T-helper 2 cell treated with Interferon-gamma antibody and Interleukin-4, amounts not matched to agents 5 μg/mL and 100 μg/mL, for 36 hours (primary cell): ENCODE data around the gene IGDCC3.

Experiments
- DNase-seq: peaks from one replicate; pipeline ENCODE4 v3.0.0; 2021; ENCODE audit warnings: low spot score
- H3K27ac Mint-ChIP-seq: one replicate; pipeline ENCODE4 v1.8.0; 2021; ENCODE audit warnings: mild to moderate bottlenecking, mixed read lengths
- H3K27me3 Mint-ChIP-seq: one replicate; pipeline ENCODE4 v1.8.0; 2021; ENCODE audit warnings: low read depth, mixed read lengths
- H3K36me3 Mint-ChIP-seq: one replicate; pipeline ENCODE4 v1.8.0; 2021; ENCODE audit warnings: low read depth, mixed read lengths
- H3K4me1 Mint-ChIP-seq: one replicate; pipeline ENCODE4 v1.8.0; 2021; ENCODE audit warnings: low read depth, mixed read lengths
- H3K4me3 Mint-ChIP-seq: one replicate; pipeline ENCODE4 v1.8.0; 2022; ENCODE audit warnings: mild to moderate bottlenecking, moderate library complexity, mixed read lengths
- H3K9me3 Mint-ChIP-seq: one replicate; pipeline ENCODE4 v1.8.0; 2021; ENCODE audit warnings: mixed read lengths

IGDCC3 gene

GRCh38 chr15:65311760-65312159 is 66.0 kb downstream of the IGDCC3 start:
- Mint-ChIP-seq H3K27ac (no peak overlapping the region), H3K27me3 (peaks cover 4% of the 10 kb centered on the region), H3K9me3 (no peaks in the 10 kb centered on the region)

DNA sequence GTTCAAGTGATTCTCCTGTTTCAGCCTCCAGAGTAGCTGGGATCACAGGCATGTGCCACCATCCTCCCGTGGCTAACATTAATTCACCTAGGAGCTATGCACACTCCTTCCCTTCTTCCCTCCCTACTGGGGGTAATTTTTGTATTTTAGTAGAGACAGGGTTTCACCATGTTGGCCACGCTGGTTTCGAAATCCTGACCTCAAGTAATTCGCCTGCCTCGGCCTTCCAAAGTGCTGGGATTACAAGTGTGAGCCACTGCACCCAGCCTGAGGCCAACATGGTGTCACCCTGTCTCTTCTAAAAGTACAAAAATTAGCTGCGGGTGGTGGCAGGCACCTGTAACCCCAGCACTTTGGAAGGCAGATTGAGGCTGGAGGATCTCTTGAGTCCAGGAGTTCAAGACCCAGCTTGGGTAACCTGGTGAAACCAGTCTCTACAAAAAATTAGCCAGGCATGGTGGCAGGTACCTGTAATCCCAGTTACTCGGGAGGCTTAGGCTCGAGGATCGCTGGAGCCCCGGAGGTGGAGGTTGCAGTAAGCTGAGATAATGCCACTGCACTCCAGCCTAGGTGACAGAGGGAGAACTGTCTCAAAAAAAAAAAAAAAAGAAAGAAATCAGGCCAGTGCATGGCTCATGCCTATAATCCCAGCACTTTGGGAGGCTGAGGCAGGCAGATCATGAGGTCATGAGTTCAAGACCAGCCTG is 67.2 kb downstream of the IGDCC3 start:
- H3K27ac Mint-ChIP-seq, result no peak overlapping the region
- peaks cover 7% of the 10 kb centered on the region for H3K4me1 Mint-ChIP-seq
- H3K36me3 Mint-ChIP-seq, result no peaks in the 10 kb centered on the region
- no peaks in the 10 kb centered on the region for H3K9me3 Mint-ChIP-seq
- DNase-seq, result no peak
- H3K27me3 Mint-ChIP-seq, result peaks cover 8% of the 10 kb centered on the region
- no peak overlapping the region for H3K4me3 Mint-ChIP-seq

More at GRCh38 chr15:65311760-65312159, 66.0 kb downstream of the IGDCC3 start:
- Mint-ChIP-seq H3K4me3 (no peak overlapping the region), H3K4me1 (no peaks in the 10 kb centered on the region), H3K36me3 (no peaks in the 10 kb centered on the region)
- no peak for DNase-seq

DNA sequence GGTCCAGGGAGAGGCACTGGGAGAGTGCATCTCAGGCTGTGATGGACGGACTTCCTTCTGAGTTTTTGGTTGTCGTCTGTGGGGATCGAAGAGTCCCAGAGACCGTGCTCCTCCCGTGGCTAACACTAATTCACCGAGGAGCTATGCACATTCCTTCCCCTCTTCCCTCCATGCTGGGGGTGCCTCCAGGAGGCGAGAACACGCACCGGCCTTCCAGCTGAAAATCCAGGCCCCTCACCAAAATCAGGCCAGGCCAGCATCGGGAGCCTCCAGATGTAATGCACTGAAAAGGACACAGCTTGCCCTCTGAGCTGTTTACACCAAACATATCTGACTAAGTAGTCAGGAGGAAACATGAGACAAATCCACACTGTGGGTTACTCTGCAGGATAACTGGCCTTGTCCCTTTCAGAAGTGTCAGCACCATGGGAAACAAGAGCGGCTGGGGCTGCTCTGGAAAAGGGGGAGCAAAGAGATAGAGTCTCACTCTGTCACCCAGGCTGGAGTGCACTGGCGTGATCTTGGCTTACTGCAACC is 67.9 kb downstream of the IGDCC3 start:
- Mint-ChIP-seq H3K4me3 (no peak overlapping the region), H3K27me3 (peaks cover 8% of the 10 kb centered on the region), H3K36me3 (no peaks in the 10 kb centered on the region), H3K9me3 (no peaks in the 10 kb centered on the region), H3K4me1 (peaks cover 11% of the 10 kb centered on the region), H3K27ac (no peak overlapping the region)
- DNase-seq, result no peak

DNA sequence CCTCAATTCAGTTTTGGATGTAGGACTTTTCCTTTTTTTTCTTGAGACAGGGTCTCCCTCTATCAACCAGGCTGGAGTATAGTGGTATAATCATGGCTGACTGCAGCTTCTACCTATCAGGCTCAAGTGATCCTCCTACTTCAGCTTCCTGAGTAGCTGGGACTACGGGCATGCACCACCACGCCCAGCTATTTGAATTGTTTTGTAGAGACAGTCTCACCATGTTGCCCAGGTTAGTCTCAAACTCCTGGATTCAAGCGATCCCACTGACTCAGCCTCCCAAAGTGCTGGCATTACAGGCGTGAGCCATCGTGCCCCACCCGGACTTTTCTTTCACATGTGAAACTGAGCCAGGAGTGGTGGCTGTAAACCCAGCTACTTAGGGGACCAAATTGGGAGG is 69.8 kb downstream of the IGDCC3 start:
- Mint-ChIP-seq H3K27ac (no peak overlapping the region), H3K27me3 (peaks cover 11% of the 10 kb centered on the region), H3K36me3 (no peaks in the 10 kb centered on the region), H3K4me3 (no peak overlapping the region), H3K4me1 (peaks cover 27% of the 10 kb centered on the region), H3K9me3 (no peaks in the 10 kb centered on the region)
- DNase-seq, result no peak

GRCh38 chr15:65306551-65306950 is 71.3 kb downstream of the IGDCC3 start:
- Mint-ChIP-seq H3K9me3 (no peaks in the 10 kb centered on the region), H3K4me1 (peaks cover 27% of the 10 kb centered on the region), H3K4me3 (no peak overlapping the region), H3K36me3 (no peaks in the 10 kb centered on the region), H3K27me3 (peaks cover 6% of the 10 kb centered on the region), H3K27ac (peak overlapping the region; percentile 73)
- DNase-seq, result no peak

- H3K36me3 Mint-ChIP-seq, result no peaks in the 10 kb centered on the region
- H3K4me1 Mint-ChIP-seq, result peaks cover 27% of the 10 kb centered on the region
- no peak overlapping the region for H3K4me3 Mint-ChIP-seq
- peak overlapping the region; percentile 45 for H3K27ac Mint-ChIP-seq
- peaks cover 6% of the 10 kb centered on the region for H3K27me3 Mint-ChIP-seq
- no peak for DNase-seq
- no peaks in the 10 kb centered on the region for H3K9me3 Mint-ChIP-seq
These were observed 72.0 kb downstream of the IGDCC3 start for GRCh38 chr15:65305776-65306175.

DNA sequence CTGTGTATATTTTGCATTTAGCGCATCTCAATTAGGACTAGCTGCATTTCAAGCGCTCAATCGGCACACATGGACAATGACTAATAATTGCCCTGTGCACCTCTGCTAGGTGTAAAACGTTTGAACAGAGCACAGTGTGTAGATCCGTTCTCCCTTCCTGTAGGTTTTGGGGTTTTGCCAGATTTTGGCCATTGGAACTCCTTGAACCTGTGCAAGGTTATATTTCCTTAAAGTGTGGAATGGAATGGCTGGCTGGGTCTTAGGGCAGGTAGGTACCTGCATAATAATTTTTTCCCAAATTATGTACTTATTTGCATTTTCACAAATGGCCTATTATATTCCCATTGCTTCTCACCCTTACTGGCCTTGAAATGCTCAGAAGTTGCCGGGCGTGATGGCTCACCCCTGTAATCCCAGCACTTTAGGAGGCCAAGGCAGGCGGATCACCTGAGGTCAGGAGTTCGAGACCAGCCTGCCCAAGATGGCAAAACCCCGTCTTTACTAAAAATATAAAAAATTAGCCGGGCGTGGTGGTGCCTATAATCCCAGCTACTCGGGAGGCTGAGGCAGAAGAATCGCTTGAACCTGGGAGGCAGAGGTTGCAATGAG is 72.5 kb downstream of the IGDCC3 start:
- H3K27ac Mint-ChIP-seq, result peak overlapping the region; percentile 97
- H3K36me3 Mint-ChIP-seq, result no peaks in the 10 kb centered on the region
- peaks cover 30% of the 10 kb centered on the region for H3K4me1 Mint-ChIP-seq
- H3K4me3 Mint-ChIP-seq, result peak overlapping the region; percentile 98
- no peak for DNase-seq
- H3K9me3 Mint-ChIP-seq, result no peaks in the 10 kb centered on the region
- H3K27me3 Mint-ChIP-seq, result peaks cover 6% of the 10 kb centered on the region

- Mint-ChIP-seq H3K9me3 (no peaks in the 10 kb centered on the region), H3K4me3 (peak within 1 kb of the TSS; percentile 98), H3K4me1 (peaks cover 31% of the 10 kb centered on the region), H3K27ac (peak within 1 kb of the TSS; percentile 97), H3K36me3 (no peaks in the 10 kb centered on the region), H3K27me3 (peaks cover 6% of the 10 kb centered on the region)
- peak; percentile 85 for DNase-seq
These were observed 73.2 kb downstream of the IGDCC3 start, which contains the start of gene RNU5B-1 for GRCh38 chr15:65304381-65305149. Gene RNU5B-1, plus strand, starts transcription at chr15:65304677.

DNA sequence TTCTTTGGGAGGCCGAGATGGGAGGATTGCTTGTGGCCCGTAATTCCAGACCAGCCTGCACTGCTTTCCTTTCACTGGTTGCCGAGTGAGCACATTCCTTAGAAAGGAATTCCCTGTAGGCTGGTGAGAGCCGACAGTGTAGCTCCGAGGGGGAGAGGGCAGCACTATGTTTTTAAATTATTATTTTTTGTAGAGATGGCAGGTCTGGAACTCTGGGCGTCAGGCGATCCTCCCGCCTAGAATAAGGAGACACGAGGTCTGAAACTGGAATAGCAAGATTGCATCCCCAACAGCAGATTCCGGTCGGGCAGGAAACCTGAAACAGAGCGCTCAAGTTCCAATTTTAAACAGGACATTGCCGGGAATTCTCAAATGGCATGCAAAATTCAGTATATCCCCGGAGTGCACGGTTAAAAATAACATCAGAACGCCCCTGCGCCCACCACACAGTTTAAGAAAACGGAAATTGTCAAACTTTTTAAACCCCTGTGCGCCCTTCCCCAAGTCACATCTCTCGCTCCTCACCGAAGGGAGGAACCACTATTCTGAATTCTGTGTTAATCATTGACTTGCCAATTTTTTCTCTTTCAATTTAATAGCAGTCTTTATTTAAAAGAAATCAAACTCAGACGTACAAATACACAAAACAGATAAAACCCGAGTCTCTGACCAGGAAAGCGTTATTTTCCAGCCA is 74.0 kb downstream of the IGDCC3 start:
- H3K36me3 Mint-ChIP-seq, result no peaks in the 10 kb centered on the region
- no peak for DNase-seq
- peaks cover 6% of the 10 kb centered on the region for H3K27me3 Mint-ChIP-seq
- H3K9me3 Mint-ChIP-seq, result no peaks in the 10 kb centered on the region
- peak overlapping the region; percentile 98 for H3K4me3 Mint-ChIP-seq
- H3K27ac Mint-ChIP-seq, result peak overlapping the region; percentile 97
- H3K4me1 Mint-ChIP-seq, result peaks cover 31% of the 10 kb centered on the region

DNA sequence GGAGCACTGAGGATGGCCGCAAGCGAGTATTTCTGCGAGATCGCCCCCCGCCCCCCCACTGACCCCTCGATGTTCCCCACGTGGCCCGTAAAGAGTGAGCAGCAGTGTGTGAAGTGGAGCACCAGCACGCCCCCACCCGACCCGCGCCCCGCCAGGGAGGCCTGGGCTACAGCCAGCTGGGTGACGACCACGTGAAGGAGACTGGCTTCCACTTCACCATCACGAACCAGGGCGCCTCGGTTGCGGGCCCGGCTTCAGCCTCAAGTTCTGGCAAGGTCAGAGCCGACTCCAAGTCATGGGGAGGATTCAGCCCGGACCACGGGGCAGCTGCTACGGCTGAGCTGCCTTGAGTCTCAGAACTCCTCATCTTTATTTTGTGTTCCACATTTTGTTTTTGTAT is 75.7 kb downstream of the IGDCC3 start:
- Mint-ChIP-seq H3K27me3 (peaks cover 6% of the 10 kb centered on the region), H3K27ac (no peak overlapping the region), H3K9me3 (no peaks in the 10 kb centered on the region), H3K4me1 (peaks cover 40% of the 10 kb centered on the region), H3K4me3 (no peak overlapping the region), H3K36me3 (no peaks in the 10 kb centered on the region)
- no peak for DNase-seq

- peaks cover 38% of the 10 kb centered on the region for H3K4me1 Mint-ChIP-seq
- H3K4me3 Mint-ChIP-seq, result no peak overlapping the region
- peaks cover 3% of the 10 kb centered on the region for H3K27me3 Mint-ChIP-seq
- H3K36me3 Mint-ChIP-seq, result no peaks in the 10 kb centered on the region
- DNase-seq, result no peak
- no peaks in the 10 kb centered on the region for H3K9me3 Mint-ChIP-seq
- H3K27ac Mint-ChIP-seq, result no peak overlapping the region
These were observed 76.8 kb downstream of the IGDCC3 start for GRCh38 chr15:65300924-65301441.

GRCh38 chr15:65298731-65299130 is 79.1 kb downstream of the IGDCC3 start:
- no peaks in the 10 kb centered on the region for H3K36me3 Mint-ChIP-seq
- DNase-seq, result no peak
- H3K27me3 Mint-ChIP-seq, result no peaks in the 10 kb centered on the region
- no peaks in the 10 kb centered on the region for H3K9me3 Mint-ChIP-seq
- H3K27ac Mint-ChIP-seq, result peak overlapping the region; percentile 88
- peaks cover 28% of the 10 kb centered on the region for H3K4me1 Mint-ChIP-seq
- H3K4me3 Mint-ChIP-seq, result peak overlapping the region; percentile 87

DNA sequence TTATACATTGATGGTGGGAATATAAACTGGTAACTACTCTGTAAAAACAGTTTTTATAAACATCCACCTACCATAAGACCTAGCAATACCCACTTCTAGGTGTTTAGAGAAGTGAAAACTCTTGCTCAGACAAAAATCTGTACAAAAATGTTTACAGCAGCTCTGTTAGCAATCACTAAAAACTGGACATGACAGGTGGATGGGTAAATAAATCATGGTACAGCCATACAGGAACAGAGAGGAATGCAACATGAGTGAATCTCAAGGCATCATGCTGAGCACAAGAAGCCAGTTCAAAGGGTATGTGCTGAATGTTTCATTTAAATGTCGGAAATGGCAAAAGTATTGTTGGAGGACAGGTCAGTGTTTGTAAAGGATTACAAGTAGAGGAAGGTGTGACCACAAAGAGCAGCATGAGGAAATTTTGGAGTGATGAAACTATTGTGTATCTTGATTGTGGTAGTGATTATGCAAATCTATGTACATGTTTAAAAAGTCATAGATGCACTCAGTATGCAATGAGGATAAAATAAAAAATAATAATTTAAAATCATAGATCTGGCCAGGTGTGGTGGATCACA is 84.8 kb downstream of the IGDCC3 start:
- H3K4me1 Mint-ChIP-seq, result peaks cover 25% of the 10 kb centered on the region
- H3K36me3 Mint-ChIP-seq, result no peaks in the 10 kb centered on the region
- peak overlapping the region; percentile 66 for H3K27ac Mint-ChIP-seq
- H3K9me3 Mint-ChIP-seq, result no peaks in the 10 kb centered on the region
- no peak for DNase-seq
- no peaks in the 10 kb centered on the region for H3K27me3 Mint-ChIP-seq
- H3K4me3 Mint-ChIP-seq, result peak overlapping the region; percentile 12
